GM18907 (cell line): ENCODE data around the gene RAPGEF5.

Source experiments
- ATAC-seq: cut with Tn5 transposase; IDR thresholded peaks from one replicate; pipeline ENCODE4 v1.9.1; 2021; ENCODE audit warnings: mild to moderate bottlenecking, moderate library complexity; ENCODE audit not compliant: unreplicated experiment

RAPGEF5 gene

GRCh38 chr7:22380333-22380732 is 23.4 kb upstream of the RAPGEF5 start:
- no peak for ATAC-seq

DNA sequence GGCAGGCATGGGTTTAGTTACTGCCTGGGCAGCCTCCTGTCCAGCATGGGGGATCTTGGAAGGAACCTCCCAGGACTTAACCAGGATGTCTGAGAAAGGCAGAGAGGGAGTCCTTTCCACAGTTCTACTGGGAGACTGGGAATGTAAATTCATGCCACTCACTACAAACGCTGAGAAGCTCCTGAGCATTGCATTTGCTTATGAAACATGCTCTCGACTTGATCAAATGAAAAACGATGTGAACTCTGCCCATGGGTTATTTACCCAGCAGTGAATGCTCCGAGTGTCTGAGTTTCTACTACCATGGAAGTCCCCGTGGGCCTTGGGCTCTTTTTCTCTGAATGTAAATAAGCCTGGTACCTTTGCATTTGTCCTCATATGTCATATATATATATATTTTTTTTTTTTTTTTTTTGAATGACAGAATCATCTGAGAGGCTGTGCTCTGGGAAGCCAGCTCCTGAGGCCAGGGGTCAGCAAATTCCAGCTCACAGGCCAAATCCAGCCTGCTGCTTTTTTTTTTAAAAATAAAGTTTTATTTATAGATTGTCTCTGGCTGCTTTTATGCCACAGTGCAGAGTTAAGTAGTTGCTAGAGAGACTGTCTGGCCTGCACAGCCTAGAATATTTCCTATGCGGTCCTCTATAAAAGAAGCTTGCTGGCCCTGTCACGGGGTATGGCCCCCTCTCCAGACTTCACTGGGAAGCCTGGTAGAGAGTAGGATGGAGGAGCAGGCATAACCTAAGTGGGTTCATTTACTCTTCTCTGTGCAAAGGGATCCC is 21.4 kb upstream of the RAPGEF5 start:
- ATAC-seq: no peak

DNA sequence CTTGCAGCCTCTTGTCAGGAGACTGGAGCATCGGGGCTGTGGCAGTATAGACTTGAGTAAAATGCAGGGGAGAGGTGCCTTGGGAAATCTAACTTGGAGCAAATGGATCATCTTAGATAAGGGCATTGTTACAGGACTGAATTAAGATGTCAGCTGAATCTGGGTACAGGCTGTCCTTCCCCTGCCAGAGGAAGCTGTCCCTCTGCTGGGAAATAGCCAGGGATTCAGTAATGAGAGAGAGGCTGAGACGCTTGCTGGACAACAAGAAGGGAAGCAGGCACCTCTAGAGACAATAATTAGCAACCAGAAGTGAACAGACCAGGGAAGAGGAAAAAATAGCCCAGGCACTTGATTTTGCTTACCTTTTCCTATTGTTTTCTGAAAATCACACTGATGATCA is 20.7 kb upstream of the RAPGEF5 start:
- no peak for ATAC-seq

DNA sequence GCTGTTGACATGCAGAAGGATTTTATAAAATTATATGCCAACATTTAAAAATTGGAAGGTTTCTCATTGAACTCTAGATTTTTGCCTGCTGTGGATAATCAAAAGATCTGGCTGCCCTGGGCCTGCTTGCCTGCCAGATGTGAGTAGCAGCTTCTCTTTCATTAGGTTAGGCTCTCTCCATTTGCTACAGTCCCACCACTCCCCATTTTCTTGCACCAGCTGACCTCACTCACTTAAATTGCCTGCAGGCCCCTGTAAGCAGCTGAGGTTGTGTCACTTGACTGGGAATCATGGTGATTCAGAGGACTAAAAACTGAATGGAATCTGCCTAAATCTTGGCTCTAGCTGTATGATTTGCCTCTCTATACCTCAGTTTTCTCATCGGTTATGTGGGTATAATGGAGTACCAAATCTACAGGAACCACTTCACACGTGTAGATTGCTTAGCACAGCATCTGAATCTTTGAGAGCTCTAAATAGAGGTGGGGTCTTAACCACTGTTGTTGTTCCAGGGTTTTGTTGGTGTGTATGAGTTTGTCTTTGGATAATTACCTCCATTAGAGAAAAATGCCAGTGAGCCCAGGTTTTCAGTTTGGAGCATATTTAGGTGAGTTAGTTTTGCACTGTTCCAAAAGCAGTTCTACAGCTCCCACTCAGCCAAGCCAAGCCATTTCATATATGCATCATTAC is 18.6 kb upstream of the RAPGEF5 start:
- no peak for ATAC-seq

- no peak for ATAC-seq
Measured at GRCh38 chr7:22373911-22374310, 17.0 kb upstream of the RAPGEF5 start.

- ATAC-seq: no peak
Measured at GRCh38 chr7:22373388-22373787, 16.4 kb upstream of the RAPGEF5 start.

DNA sequence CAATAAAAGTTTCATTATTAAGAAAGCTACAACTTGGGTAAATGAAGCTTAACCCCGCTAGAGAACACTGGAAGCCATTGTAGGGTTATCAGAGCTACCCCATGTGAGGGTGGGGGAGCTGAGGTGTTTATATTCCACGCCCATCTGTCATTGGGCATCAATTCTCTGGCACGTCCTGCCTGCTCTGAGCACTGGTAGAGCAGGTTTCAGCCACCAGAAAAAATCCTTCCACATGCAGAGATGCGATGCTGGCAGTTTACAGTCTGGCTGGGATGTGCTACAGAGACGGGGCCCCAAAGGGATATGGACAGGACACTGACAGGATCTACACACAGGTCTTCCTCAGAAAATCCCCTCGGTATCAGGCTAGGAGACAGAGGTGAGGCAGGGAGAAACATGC is 15.9 kb upstream of the RAPGEF5 start:
- ATAC-seq: no peak

DNA sequence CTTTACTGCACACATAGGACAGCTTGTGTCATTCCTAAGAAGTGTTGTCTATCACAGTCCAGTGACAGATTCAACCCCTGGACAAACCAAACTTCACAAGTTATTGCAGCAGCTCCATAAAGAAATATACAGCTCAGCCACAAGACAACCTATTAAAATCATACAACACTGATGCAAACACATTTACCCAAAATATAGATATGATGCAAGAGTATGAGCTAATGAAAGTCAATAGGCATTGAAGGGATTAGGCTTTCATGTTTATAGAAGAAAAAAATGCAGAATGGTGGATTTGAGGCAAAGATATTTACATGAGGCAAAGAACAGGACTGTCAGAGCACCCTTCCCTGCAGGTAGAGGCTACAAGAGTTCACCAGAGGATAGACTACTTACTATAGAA is 14.9 kb upstream of the RAPGEF5 start:
- ATAC-seq: no peak

DNA sequence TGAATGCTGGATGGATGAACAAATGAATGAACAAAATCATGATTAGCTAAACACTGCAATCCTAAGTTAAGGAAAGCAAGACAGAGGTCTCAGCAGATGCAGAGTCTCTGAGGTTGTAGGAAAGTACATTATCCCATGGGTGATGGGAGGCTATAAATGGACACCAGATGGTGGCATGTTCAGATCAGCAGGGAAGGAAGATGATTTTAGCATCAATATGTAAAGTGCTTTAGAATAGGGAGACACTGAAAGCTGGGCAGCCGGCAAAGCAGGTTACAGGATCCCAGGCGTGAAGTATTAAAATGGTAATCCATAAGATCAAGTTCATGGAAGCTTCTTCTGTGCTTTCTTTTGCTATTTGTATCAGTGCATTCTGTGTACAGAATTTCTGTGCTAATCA is 7.9 kb upstream of the RAPGEF5 start:
- ATAC-seq: no peak

DNA sequence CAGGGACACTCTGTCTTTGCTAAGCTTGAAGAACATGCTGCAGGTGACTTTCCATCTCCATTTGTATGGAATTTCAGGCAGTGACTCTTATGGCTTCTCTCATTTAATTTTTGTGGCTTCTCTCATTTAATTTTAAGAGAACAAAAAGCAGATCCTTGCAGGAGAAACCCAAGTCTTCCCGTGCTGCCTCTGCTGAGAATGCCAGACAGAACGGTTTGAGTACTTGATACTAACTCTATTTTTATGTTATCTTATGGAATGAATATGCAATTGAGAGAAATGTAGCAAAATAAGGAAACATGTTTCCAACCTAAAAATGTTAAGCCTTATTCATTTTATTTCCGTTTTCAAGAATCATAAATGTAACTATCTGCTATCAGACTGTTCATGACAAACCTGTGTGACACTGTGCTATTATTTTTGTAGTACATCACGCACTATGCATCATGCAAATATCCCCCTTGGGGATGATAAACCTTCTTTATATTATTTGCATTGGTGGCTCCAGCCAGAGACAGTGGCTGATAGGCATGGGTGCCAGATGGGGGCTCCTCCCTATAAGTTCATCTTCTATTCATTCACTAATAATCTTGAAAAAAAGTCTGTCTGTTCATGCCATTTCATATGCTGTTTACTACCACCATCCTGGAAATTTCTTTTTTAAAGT is 6.9 kb upstream of the RAPGEF5 start:
- ATAC-seq: no peak

DNA sequence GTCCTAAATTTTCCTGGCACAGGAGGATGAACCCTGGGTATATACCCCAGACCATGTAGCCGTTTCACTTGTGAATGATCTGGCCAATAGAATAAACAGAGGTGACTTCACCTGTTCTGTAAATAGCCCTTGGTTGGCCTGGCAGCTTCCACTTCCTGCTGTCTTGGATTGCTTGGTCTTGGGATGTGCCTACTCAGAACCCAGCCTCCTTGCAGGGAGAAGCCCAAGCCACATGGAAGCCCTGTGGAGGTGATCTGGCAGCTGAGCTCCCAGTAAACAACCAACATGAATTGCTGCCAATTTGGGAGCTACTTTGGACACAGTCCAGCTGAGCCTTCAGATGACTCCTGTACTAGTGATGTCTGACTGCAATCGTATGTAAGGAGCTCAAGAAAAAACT is 4.8 kb upstream of the RAPGEF5 start:
- no peak for ATAC-seq

DNA sequence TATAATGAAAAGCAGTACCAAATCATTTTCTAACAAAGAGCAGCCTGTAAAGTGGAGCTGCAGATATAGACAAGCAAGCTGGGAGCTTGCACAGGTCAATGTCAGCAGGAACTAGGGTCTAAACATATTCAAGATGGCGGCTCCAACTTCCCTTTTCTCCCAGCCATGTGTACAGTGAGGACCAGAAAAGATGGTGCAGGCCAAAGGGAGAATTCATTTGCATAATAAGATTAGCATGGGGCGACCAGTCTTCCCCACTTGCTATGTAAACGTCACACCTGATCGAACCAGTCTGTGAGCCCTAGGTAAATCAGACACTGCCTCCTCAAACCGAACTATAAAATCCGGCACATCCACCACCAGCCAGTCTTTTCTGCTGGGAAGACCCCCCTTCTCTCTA is 4.4 kb upstream of the RAPGEF5 start:
- ATAC-seq: no peak

- no peak for ATAC-seq
Measured at GRCh38 chr7:22358820-22359697, 2.1 kb upstream of the RAPGEF5 start.

DNA sequence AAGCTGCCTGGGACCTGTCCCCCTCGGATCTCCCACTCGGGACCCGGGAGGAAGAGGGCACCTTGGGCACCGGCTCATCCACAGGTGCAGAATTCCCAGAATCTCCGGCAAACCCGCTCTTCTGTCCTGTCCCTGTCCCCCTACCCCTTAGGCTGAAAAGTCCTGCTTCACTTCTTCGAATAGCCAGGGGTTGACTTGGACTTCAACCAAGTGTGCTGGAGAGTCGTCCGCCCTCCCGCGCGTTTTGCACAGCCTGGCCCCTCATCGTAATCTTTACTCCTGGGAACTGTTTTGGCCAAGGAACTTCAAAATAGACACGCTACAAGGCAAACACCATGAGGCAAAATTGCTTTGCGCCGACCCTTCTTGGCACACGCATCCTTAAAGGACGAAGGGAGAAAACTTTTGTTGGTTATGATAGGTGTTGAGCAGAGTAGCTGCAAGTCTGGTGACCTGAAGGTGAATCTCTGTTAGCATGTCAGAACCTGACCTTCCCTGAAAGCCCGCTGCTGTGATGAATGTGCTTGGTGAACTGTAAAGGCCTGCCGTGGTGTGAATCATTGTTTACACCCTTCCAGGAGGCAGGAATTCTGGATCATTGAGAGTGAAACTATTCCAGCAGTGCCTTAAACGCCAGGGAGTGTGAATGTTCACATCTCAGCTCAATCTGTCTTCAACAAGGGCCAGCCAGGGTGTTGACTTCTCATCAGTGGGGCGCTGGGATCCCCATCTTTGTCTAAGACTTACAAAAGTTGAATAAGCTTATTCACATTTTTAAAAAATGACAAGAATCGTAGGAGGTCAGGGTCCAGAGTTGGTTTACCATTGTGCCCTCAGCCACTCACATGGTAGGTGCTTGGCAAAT is 589 bp upstream of the RAPGEF5 start:
- ATAC-seq: no peak

GRCh38 chr7:22356010-22356691 is 803 bp downstream of the RAPGEF5 start:
- ATAC-seq: peak; percentile 21

DNA sequence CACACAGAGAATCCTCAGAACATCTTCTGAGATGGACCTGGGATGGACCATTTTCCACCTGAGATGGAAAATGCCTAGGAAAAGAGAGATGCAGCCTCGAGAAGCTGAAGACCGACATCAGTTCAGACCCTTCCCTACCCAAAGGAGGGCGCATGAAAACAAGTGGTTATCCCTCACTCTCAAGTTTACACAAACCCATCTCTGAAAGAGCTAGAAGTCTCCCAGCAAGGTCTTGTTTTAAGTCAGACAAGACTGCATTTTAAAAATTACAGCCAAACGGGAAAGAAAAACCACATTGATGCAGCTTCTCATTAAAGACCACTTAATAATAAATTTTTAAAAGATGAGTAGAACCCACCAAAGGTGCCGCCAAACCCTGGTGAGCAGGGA is 1.3 kb downstream of the RAPGEF5 start:
- no peak for ATAC-seq

DNA sequence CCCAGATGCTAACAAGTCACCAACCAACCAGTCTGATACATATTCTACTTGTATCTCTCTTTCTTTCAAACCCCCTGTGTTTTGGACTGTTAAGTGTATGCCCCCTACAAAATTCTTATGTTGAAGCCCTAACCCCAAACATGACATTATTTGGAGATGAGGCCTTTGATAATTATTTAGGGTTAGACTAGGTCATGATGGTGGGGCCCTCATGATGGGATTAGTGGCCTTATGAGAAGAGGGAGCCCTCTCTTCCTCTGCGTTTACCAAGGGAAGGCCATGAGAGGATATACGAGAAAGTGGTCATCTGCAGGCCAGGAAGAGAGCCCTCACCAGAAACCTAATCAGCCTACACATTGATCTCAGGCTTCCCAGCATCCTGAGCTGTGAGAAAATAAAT is 2.5 kb downstream of the RAPGEF5 start:
- no peak for ATAC-seq

DNA sequence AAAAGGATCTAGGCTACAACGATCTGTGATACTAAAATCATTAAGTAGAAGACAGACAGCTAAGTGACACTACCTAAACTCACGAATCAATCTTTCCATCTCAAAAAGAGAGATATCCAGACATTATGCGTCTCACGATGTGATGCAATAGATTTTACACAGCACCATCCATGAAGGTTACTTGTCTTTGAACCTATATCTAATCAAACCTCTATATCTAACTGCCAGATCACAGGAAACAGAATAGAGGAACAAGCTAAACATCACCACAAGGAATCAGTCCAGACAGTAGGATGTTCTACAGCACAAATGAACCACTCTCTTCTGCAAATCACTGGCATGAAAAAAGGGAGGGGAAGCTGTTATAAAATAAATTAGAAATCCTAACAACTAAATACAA is 4.1 kb downstream of the RAPGEF5 start:
- no peak for ATAC-seq

DNA sequence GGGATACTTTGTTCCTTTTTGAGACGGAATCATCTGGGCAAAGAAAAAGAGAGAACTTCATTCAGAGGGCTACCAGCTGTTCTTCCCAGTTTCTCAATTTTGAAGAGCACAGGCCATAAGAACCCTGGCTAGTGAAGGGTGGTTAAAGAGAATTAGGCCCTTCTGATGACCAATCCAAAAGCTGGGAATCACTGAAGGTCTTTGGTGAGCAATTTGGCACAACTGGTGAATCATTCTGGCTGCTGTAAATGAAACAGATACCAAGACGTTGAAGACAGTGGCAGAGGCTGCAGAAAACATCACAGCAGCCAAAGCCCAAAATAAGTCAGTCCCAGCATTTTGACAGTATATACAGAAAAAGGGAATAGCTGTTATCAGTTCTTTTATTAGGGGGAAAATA is 5.1 kb downstream of the RAPGEF5 start:
- ATAC-seq: no peak

- peak; percentile 82 for ATAC-seq
Measured at GRCh38 chr7:22351329-22351692, 5.6 kb downstream of the RAPGEF5 start.
